Osteocyte (in vitro differentiated cells): ENCODE measurements around the gene CREB5. TPM values are rescaled to one million over a fixed set of nuclear protein-coding genes. Genes with fewer than 3 reads are reported as not detected.

Experiments used
- DNase-seq: peaks from one replicate; pipeline ENCODE4 v3.0.0; 2021; ENCODE audit warnings: mixed read lengths; ENCODE audit not compliant: unreplicated experiment; ENCODE audit errors: extremely low spot score
- H3K27ac Mint-ChIP-seq: one replicate; pipeline ENCODE4 v1.8.0; 2021; ENCODE audit warnings: mild to moderate bottlenecking, mixed read lengths; ENCODE audit not compliant: unreplicated experiment
- H3K27me3 Mint-ChIP-seq: one replicate; pipeline ENCODE4 v1.8.0; 2021; ENCODE audit warnings: mixed read lengths; ENCODE audit not compliant: unreplicated experiment
- H3K36me3 Mint-ChIP-seq: one replicate; pipeline ENCODE4 v1.8.0; 2021; ENCODE audit warnings: mixed read lengths; ENCODE audit not compliant: unreplicated experiment
- H3K4me1 Mint-ChIP-seq: one replicate; pipeline ENCODE4 v1.8.0; 2021; ENCODE audit warnings: mixed read lengths; ENCODE audit not compliant: unreplicated experiment
- H3K4me3 Mint-ChIP-seq: one replicate; pipeline ENCODE4 v1.8.0; 2021; ENCODE audit warnings: mild to moderate bottlenecking, moderate library complexity, mixed read lengths; ENCODE audit not compliant: unreplicated experiment
- H3K9me3 Mint-ChIP-seq: one replicate; pipeline ENCODE4 v1.8.0; 2021; ENCODE audit warnings: mixed read lengths; ENCODE audit not compliant: unreplicated experiment
- CTCF ChIP-seq: fragments of 200-600 bp; sonication (generic); IDR thresholded peaks from 2 replicates; pipeline ENCODE4 v1.5.0; 2021; ENCODE audit warnings: antibody characterized with exemption, mild to moderate bottlenecking, moderate library complexity
- total RNA-seq: library from RNA; stranded (reverse); gene quantifications from 2 replicates; pipeline ENCODE4 v1.2.1, GENCODE V29; 2021

Gene CREB5
- total RNA-seq, 1 donor from 2014 or later: 7.5 TPM

GRCh38 chr7:28855538-28856217, 443.4 kb downstream of the CREB5 start:
- H3K27me3 Mint-ChIP-seq: peaks cover 28% of the 10 kb centered on the region
- no peak for DNase-seq
- H3K4me1 Mint-ChIP-seq: peaks cover 16% of the 10 kb centered on the region
- H3K36me3 Mint-ChIP-seq: no peaks in the 10 kb centered on the region
- H3K27ac Mint-ChIP-seq: no peak overlapping the region
- H3K9me3 Mint-ChIP-seq: no peaks in the 10 kb centered on the region
- H3K4me3 Mint-ChIP-seq: no peak overlapping the region
- TF ChIP-seq CTCF: no peak

- no peak for TF ChIP-seq CTCF
- Mint-ChIP-seq H3K27me3 (peaks cover 20% of the 10 kb centered on the region), H3K27ac (no peak overlapping the region), H3K4me3 (no peak overlapping the region), H3K9me3 (no peaks in the 10 kb centered on the region), H3K36me3 (no peaks in the 10 kb centered on the region), H3K4me1 (peaks cover 13% of the 10 kb centered on the region)
- no peak for DNase-seq
Observed at GRCh38 chr7:28856656-28857055, 444.3 kb downstream of the CREB5 start.

- Mint-ChIP-seq H3K36me3 (no peaks in the 10 kb centered on the region), H3K4me1 (peaks cover 22% of the 10 kb centered on the region), H3K27me3 (peaks cover 8% of the 10 kb centered on the region), H3K4me3 (no peak overlapping the region), H3K27ac (no peak overlapping the region), H3K9me3 (no peaks in the 10 kb centered on the region)
- no peak for TF ChIP-seq CTCF
- DNase-seq: no peak
Observed at GRCh38 chr7:28858206-28858605, 445.9 kb downstream of the CREB5 start.

GRCh38 chr7:28858895-28859294, 446.6 kb downstream of the CREB5 start:
- H3K27me3 Mint-ChIP-seq: peaks cover 2% of the 10 kb centered on the region
- H3K4me3 Mint-ChIP-seq: no peak overlapping the region
- peaks cover 20% of the 10 kb centered on the region for H3K4me1 Mint-ChIP-seq
- no peaks in the 10 kb centered on the region for H3K9me3 Mint-ChIP-seq
- no peaks in the 10 kb centered on the region for H3K36me3 Mint-ChIP-seq
- TF ChIP-seq CTCF: no peak
- H3K27ac Mint-ChIP-seq: no peak overlapping the region
- no peak for DNase-seq

GRCh38 chr7:28861825-28862224, 449.5 kb downstream of the CREB5 start:
- H3K36me3 Mint-ChIP-seq: no peaks in the 10 kb centered on the region
- peaks cover 2% of the 10 kb centered on the region for H3K27me3 Mint-ChIP-seq
- TF ChIP-seq CTCF: no peak
- H3K4me1 Mint-ChIP-seq: peaks cover 41% of the 10 kb centered on the region
- DNase-seq: no peak
- no peak overlapping the region for H3K27ac Mint-ChIP-seq
- no peak overlapping the region for H3K4me3 Mint-ChIP-seq
- H3K9me3 Mint-ChIP-seq: no peaks in the 10 kb centered on the region
